ENCODE measurements around the gene FOXJ2. TPM values are rescaled to one million over a fixed set of nuclear protein-coding genes. Genes with fewer than 3 reads are reported as not detected.

FOXJ2 gene
- total RNA-seq, 1 donor from 2014 or later = 19.8 TPM

DNA sequence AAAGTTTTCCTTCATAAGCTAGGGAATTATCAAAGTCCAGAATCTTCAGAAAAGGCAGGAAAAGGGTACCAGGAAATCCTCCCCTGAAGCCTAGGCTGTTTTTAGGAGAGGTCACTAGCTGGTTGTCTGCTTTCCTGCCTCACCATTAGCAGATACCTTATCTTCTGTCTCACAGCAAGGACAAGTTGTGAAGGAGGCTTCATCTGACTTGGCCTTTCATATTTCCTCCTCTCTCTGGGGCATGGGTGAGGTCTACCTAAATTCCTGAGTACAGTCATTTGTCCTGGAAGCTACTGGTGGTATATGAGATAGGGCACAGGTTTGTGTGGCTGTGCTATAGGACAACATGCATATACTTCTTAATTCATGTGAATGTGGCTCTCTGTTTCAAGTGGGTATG lies 2.3 kb downstream of the FOXJ2 start:
- TF ChIP-seq, protein P1, sequence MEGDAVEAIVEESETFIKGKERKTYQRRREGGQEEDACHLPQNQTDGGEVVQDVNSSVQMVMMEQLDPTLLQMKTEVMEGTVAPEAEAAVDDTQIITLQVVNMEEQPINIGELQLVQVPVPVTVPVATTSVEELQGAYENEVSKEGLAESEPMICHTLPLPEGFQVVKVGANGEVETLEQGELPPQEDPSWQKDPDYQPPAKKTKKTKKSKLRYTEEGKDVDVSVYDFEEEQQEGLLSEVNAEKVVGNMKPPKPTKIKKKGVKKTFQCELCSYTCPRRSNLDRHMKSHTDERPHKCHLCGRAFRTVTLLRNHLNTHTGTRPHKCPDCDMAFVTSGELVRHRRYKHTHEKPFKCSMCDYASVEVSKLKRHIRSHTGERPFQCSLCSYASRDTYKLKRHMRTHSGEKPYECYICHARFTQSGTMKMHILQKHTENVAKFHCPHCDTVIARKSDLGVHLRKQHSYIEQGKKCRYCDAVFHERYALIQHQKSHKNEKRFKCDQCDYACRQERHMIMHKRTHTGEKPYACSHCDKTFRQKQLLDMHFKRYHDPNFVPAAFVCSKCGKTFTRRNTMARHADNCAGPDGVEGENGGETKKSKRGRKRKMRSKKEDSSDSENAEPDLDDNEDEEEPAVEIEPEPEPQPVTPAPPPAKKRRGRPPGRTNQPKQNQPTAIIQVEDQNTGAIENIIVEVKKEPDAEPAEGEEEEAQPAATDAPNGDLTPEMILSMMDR (IDR thresholded peaks at IDR 0.05) = no peak
- no peak for ATAC-seq
- DNase-seq = no peak
- Histone ChIP-seq H3K27ac (peak overlapping the region; percentile 27), H3K4me3 (peak overlapping the region; percentile 97), H3K27me3 (ENCODE audit: low read depth) (no peaks in the 10 kb centered on the region), H3K36me3 (peaks cover 8% of the 10 kb centered on the region), H3K4me1 (peaks cover 66% of the 10 kb centered on the region), H3K9me3 (no peaks in the 10 kb centered on the region)
- intact Hi-C loops (cut with DNase I) = no loop called here

DNA sequence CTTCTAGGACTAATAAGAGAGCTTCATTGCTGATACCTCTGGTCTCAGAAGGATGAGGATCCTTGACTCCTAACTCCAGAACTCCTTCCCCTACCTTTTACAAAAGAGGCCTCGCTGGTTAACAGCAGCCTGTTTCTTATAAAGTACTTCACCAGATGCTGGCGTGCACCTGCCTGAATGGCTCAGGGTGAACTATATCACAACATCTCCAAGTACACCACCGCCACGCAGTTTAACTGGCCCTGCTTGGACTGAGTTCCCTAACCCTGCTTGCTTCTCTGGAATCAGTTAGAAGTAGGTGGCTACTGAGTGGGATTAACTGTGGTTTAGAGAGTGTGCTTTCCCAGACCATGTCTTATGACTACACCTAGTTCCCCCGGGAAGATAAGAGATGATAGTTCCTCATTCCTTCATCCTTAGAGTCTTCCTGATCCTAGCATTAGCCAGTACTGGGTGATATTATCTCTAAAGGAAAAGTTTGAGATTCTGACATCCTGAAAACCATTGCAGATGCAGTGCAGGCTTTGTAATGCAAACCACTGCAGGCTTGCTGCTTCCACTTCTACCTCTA lies 3.0 kb downstream of the FOXJ2 start:
- H3K4me1 ChIP-seq = peaks cover 66% of the 10 kb centered on the region
- intact Hi-C loops (cut with DNase I) = no loop called here
- TF ChIP-seq, protein P1 (IDR thresholded peaks at IDR 0.05) = no peak
- no peaks in the 10 kb centered on the region for H3K27me3 ChIP-seq (ENCODE audit: low read depth)
- ATAC-seq = no peak
- no peak for DNase-seq
- peak overlapping the region; percentile 97 for H3K4me3 ChIP-seq
- no peaks in the 10 kb centered on the region for H3K9me3 ChIP-seq
- peak overlapping the region; percentile 27 for H3K27ac ChIP-seq
- peaks cover 15% of the 10 kb centered on the region for H3K36me3 ChIP-seq

- peaks cover 23% of the 10 kb centered on the region for H3K36me3 ChIP-seq
- TF ChIP-seq, protein P1 (IDR thresholded peaks at IDR 0.05) = no peak
- DNase-seq = no peak
- peaks cover 66% of the 10 kb centered on the region for H3K4me1 ChIP-seq
- H3K27me3 ChIP-seq (ENCODE audit: low read depth) = no peaks in the 10 kb centered on the region
- no peak overlapping the region for H3K4me3 ChIP-seq
- intact Hi-C loops (cut with DNase I) = no loop called here
- H3K9me3 ChIP-seq = no peaks in the 10 kb centered on the region
- peak in 1 of 2 donors; percentile 22 for ATAC-seq
- H3K27ac ChIP-seq = peak overlapping the region; percentile 29
Observed at GRCh38 chr12:8036346-8036745, 3.8 kb downstream of the FOXJ2 start.

- peak overlapping the region; percentile 29 for H3K27ac ChIP-seq
- intact Hi-C loops (cut with DNase I) = no loop called here
- ATAC-seq = no peak
- DNase-seq = no peak
- no peaks in the 10 kb centered on the region for H3K27me3 ChIP-seq (ENCODE audit: low read depth)
- H3K36me3 ChIP-seq = peaks cover 31% of the 10 kb centered on the region
- no peak overlapping the region for H3K4me3 ChIP-seq
- peaks cover 62% of the 10 kb centered on the region for H3K4me1 ChIP-seq
- no peaks in the 10 kb centered on the region for H3K9me3 ChIP-seq
- TF ChIP-seq, protein P1 (IDR thresholded peaks at IDR 0.05) = no peak
Observed at GRCh38 chr12:8037046-8037663, 4.6 kb downstream of the FOXJ2 start.

- no peak for ATAC-seq
- H3K36me3 ChIP-seq = peaks cover 39% of the 10 kb centered on the region
Observed at GRCh38 chr12:8037947-8038346, 5.4 kb downstream of the FOXJ2 start.

More at GRCh38 chr12:8037947-8038346, 5.4 kb downstream of the FOXJ2 start:
- DNase-seq = no peak
- H3K27me3 ChIP-seq (ENCODE audit: low read depth) = no peaks in the 10 kb centered on the region
- peaks cover 62% of the 10 kb centered on the region for H3K4me1 ChIP-seq
- H3K4me3 ChIP-seq = peak overlapping the region; percentile 8
- H3K27ac ChIP-seq = peak overlapping the region; percentile 29
- intact Hi-C loops (cut with DNase I) = no loop called here
- TF ChIP-seq, protein P1 (IDR thresholded peaks at IDR 0.05) = no peak
- no peaks in the 10 kb centered on the region for H3K9me3 ChIP-seq
